ENCODE results near the gene GPC1.

The GPC1 gene

GRCh38 chr2:240427729-240428128 lies 7.7 kb upstream of the GPC1 start:
- no peak overlapping the region for H3K4me3 ChIP-seq (ENCODE audit: low read depth, low read length)
- no peaks in the 10 kb centered on the region for H3K27me3 ChIP-seq (ENCODE audit: control insufficient read depth, insufficient read depth, low read length)
- no peaks in the 10 kb centered on the region for H3K4me1 ChIP-seq (ENCODE audit: control insufficient read depth, insufficient read depth, low read length)
- H3K9ac ChIP-seq (ENCODE audit: low read depth, low read length), result no peak overlapping the region
- 0 out of 2 replicates have a peak, but pooled peaks cover 2% of the 10 kb centered on the region for H3K9me3 ChIP-seq (ENCODE audit: control insufficient read depth, insufficient read depth, low read length)
- H3K27ac ChIP-seq (ENCODE audit: low read depth, low read length), result no peak overlapping the region
- no peaks in the 10 kb centered on the region for H3K36me3 ChIP-seq (ENCODE audit: control insufficient read depth, insufficient read depth, low read length)

DNA sequence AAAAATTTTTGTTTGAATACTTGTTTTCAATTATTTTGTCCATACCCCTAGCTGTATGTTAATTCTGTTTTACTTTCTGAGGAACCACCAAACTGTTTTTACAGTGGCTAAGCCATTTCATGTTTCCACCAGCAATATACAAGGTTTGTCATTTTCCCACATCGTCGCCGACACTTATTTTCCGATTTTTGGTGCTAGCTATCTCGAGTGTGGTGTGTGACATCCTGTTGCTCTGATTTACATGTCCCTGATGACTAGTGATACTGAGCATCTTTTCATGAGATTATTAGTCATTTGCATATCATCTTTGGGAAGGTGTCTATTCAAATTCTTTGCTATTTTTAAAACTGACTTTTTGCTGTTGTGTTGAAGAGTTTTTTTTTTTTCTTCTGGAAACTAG lies 7.2 kb upstream of the GPC1 start:
- Histone ChIP-seq H3K36me3 (ENCODE audit: control insufficient read depth, insufficient read depth, low read length) (no peaks in the 10 kb centered on the region), H3K4me3 (ENCODE audit: low read depth, low read length) (no peak overlapping the region), H3K4me1 (ENCODE audit: control insufficient read depth, insufficient read depth, low read length) (no peaks in the 10 kb centered on the region), H3K27ac (ENCODE audit: low read depth, low read length) (no peak overlapping the region), H3K9ac (ENCODE audit: low read depth, low read length) (no peak overlapping the region), H3K9me3 (ENCODE audit: control insufficient read depth, insufficient read depth, low read length) (0 out of 2 replicates have a peak, but pooled peaks cover 2% of the 10 kb centered on the region), H3K27me3 (ENCODE audit: control insufficient read depth, insufficient read depth, low read length) (no peaks in the 10 kb centered on the region)

DNA sequence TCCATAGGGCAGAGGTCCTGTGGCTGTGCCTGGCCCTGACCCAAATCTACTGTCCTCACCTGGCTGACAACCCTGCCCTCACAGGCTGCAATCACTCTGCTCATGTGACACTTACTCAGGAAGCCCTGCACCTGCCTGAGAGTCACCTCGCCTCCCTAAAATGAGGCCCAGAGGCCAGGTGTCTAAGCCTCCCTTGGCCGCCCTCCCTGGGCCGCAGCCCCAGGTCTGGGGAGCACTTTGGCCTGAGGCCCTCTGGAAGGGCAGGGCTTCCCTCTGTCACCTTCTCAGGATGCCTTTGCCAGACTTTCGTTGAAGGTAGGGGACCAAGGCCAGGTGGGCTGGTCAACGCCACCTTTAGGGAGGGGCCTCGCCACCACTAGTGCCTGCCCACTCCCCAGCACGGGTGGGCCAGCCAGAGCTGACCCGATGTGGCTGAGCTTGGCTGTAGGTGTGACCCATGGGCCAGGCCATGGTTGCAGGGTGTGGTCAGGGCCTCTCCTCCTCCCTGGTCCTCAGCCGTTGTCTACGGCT lies 6.1 kb upstream of the GPC1 start:
- Histone ChIP-seq H3K9ac (ENCODE audit: low read depth, low read length) (no peak overlapping the region), H3K27ac (ENCODE audit: low read depth, low read length) (no peak overlapping the region), H3K36me3 (ENCODE audit: control insufficient read depth, insufficient read depth, low read length) (no peaks in the 10 kb centered on the region), H3K4me1 (ENCODE audit: control insufficient read depth, insufficient read depth, low read length) (no peaks in the 10 kb centered on the region), H3K9me3 (ENCODE audit: control insufficient read depth, insufficient read depth, low read length) (0 out of 2 replicates have a peak, but pooled peaks cover 2% of the 10 kb centered on the region), H3K4me3 (ENCODE audit: low read depth, low read length) (no peak overlapping the region), H3K27me3 (ENCODE audit: control insufficient read depth, insufficient read depth, low read length) (peaks cover 10% of the 10 kb centered on the region; the same call in 1 of the 2 replicates)

DNA sequence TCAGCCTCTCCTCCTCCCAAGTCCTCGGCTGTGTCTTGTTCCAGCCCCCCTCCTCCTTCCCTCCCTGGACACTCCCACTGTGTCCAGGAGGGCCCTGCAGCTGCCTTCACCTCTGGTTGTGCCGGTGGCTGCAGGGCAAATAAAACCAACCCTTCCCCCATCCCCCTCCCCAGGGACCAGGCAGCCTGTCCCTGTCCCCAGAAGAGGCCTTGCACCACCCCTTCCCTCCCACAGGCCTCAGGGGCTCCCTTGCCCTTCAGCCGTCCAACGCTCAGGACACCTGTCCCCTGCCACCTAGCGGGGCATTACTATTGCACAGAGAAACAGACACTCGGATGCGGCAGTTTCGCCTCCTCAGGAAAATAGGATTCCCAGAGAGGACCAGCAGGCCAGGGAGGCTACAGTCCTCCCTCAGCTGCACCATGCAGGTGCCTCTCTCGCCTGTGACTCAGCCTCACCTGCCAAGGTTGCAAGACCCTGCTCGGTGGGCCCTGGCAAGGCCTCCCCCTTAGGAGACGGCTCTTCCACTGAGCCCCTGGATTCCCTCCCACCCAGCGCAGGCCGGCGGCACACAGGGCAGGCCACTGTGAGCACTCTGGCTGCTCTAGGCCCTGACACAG lies 5.5 kb upstream of the GPC1 start:
- 0 out of 2 replicates have a peak, but pooled peaks cover 2% of the 10 kb centered on the region for H3K9me3 ChIP-seq (ENCODE audit: control insufficient read depth, insufficient read depth, low read length)
- no peaks in the 10 kb centered on the region for H3K4me1 ChIP-seq (ENCODE audit: control insufficient read depth, insufficient read depth, low read length)
- H3K36me3 ChIP-seq (ENCODE audit: control insufficient read depth, insufficient read depth, low read length), result no peaks in the 10 kb centered on the region
- H3K27me3 ChIP-seq (ENCODE audit: control insufficient read depth, insufficient read depth, low read length), result peaks cover 10% of the 10 kb centered on the region; the same call in 1 of the 2 replicates
- no peak overlapping the region for H3K9ac ChIP-seq (ENCODE audit: low read depth, low read length)
- no peak overlapping the region for H3K27ac ChIP-seq (ENCODE audit: low read depth, low read length)
- H3K4me3 ChIP-seq (ENCODE audit: low read depth, low read length), result no peak overlapping the region

DNA sequence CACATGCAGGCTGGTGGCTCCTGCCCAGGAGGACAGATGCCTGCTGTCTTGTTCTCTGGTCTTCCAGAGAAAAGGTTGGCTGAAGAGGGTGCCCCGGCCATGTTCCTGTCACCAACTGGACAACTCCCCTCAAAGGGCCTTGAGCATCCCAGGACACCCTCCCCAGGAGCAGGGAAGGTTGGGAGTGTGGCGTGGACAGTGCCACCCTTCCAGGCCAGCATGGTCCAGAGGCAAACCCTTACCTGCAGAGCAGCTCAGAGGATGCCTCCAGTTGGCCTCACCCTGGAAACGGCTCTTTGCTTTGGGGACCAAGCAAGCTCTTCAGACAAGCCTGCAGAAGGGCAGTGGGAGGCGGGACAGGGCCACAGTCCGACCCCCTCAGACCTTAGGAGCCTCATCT lies 4.9 kb upstream of the GPC1 start:
- Histone ChIP-seq H3K9ac (ENCODE audit: low read depth, low read length) (no peak overlapping the region), H3K36me3 (ENCODE audit: control insufficient read depth, insufficient read depth, low read length) (no peaks in the 10 kb centered on the region), H3K4me1 (ENCODE audit: control insufficient read depth, insufficient read depth, low read length) (no peaks in the 10 kb centered on the region), H3K4me3 (ENCODE audit: low read depth, low read length) (no peak overlapping the region), H3K27me3 (ENCODE audit: control insufficient read depth, insufficient read depth, low read length) (peaks cover 10% of the 10 kb centered on the region; the same call in 1 of the 2 replicates), H3K27ac (ENCODE audit: low read depth, low read length) (no peak overlapping the region), H3K9me3 (ENCODE audit: control insufficient read depth, insufficient read depth, low read length) (0 out of 2 replicates have a peak, but pooled peaks cover 2% of the 10 kb centered on the region)

- Histone ChIP-seq H3K9ac (ENCODE audit: low read depth, low read length) (no peak overlapping the region), H3K27ac (ENCODE audit: low read depth, low read length) (no peak overlapping the region), H3K4me1 (ENCODE audit: control insufficient read depth, insufficient read depth, low read length) (no peaks in the 10 kb centered on the region), H3K9me3 (ENCODE audit: control insufficient read depth, insufficient read depth, low read length) (no peaks in the 10 kb centered on the region), H3K36me3 (ENCODE audit: control insufficient read depth, insufficient read depth, low read length) (no peaks in the 10 kb centered on the region), H3K27me3 (ENCODE audit: control insufficient read depth, insufficient read depth, low read length) (peaks cover 12% of the 10 kb centered on the region), H3K4me3 (ENCODE audit: low read depth, low read length) (no peak overlapping the region)
Observed at GRCh38 chr2:240431271-240431660, 4.2 kb upstream of the GPC1 start.

DNA sequence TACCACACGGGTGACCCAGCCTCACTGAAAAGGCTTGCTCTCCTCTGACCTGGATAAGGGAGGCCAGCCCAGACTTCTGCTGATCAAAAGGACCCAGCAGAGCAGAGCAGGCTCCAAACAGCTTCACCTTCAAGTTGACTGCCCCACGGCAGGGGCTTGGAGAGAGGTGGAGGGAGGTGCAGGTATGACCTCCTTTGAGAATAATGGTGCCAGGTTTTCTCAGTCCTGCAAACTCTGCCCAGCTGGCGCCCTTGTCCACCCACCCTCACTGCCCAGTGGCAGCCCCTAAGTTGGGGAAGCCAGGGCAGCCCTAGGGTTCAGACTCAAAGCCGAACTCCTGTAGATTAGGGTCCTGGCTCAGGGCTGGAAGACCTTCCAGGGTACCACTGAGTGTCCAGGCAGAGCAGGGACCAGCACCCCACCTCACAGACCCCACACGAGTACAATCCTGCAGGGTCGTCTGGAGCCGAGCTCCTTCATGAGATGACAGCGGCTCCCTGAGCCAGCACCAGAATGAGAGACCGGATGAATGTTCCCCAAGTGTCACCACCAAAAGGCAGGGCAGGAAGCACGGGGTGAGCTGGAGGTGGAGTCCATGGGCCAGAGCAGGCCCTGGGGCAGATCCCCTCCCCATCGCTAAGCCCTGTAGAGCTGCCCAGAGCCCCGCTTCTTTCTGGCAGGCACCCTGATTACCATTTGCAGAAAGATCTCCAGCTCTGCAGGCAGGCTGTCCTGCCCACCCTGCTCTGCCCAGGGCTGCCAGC lies 3.6 kb upstream of the GPC1 start:
- no peaks in the 10 kb centered on the region for H3K4me1 ChIP-seq (ENCODE audit: control insufficient read depth, insufficient read depth, low read length)

DNA sequence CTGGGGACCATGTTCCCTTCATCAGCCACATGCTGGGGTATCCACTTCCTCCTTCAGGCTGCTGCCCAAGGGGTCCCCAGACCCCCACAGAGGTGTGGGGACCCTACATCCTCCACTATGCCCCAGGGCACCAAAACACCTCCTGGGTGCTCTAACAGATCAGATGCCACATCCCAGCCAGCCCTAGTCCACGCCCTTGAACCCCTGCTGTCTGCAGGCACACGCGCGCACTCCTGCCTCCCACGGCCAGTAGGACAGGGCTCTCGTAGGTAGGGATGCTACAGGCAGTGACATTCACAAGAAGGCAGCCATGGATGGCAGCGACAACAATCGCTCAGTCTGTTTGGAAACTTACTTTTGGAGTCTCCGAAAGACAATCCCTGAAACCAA lies 3.0 kb upstream of the GPC1 start:
- no peaks in the 10 kb centered on the region for H3K9me3 ChIP-seq (ENCODE audit: control insufficient read depth, insufficient read depth, low read length)
- H3K27me3 ChIP-seq (ENCODE audit: control insufficient read depth, insufficient read depth, low read length), result peaks cover 23% of the 10 kb centered on the region
- no peaks in the 10 kb centered on the region for H3K4me1 ChIP-seq (ENCODE audit: control insufficient read depth, insufficient read depth, low read length)
- H3K4me3 ChIP-seq (ENCODE audit: low read depth, low read length), result no peak overlapping the region
- H3K36me3 ChIP-seq (ENCODE audit: control insufficient read depth, insufficient read depth, low read length), result no peaks in the 10 kb centered on the region
- H3K9ac ChIP-seq (ENCODE audit: low read depth, low read length), result no peak overlapping the region
- H3K27ac ChIP-seq (ENCODE audit: low read depth, low read length), result no peak overlapping the region

More for the DNA sequence above, 3.6 kb upstream of the GPC1 start:
- Histone ChIP-seq H3K27ac (ENCODE audit: low read depth, low read length) (no peak overlapping the region), H3K9me3 (ENCODE audit: control insufficient read depth, insufficient read depth, low read length) (no peaks in the 10 kb centered on the region), H3K9ac (ENCODE audit: low read depth, low read length) (no peak overlapping the region), H3K36me3 (ENCODE audit: control insufficient read depth, insufficient read depth, low read length) (no peaks in the 10 kb centered on the region), H3K27me3 (ENCODE audit: control insufficient read depth, insufficient read depth, low read length) (peaks cover 18% of the 10 kb centered on the region), H3K4me3 (ENCODE audit: low read depth, low read length) (no peak overlapping the region)

DNA sequence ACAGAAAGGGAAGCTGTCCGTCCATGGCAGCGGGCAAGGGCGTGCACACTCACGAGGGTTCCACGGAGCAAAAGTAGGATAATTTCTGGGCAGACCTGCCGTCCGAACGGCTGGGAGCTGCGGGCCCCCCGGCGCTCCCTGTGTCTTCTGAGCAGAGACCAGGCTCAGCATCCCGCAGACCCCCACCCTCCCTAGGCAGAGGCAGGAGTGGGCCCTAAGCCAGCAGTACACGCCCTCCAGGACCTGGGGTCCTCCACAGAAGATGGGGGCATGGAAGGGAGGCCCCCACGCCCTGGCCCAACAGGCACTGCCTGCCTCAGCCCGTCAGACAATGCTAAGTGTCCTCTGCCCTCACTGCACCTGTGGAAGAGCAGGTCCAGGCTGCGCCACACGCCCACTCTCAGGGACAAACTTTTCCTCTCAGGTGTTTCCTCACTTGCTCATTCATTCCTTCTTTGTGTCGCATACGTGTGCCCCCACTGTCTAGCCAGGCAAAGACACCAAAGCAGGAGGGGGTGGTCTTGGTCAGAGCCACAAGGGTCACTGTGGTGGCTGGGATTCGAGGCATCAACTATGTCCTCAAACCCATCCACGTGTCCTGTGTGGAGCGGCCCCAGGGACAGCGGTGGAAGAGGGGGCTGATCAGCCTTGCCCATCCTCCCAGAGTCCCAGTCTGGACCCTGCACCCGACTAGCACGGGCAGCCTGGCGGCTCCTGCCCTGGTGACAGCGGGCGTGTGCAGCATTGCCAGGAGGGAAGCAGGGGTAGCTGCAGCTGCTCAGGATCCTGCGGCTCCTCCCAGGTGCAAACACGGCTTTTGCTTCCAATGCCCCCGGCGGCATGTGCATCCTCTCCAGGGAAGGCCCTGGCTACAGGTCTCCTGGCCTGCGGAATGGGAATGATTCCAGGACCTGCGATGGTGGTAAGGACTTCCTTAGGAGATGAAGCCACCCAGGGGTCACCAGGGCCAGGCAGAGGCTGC lies 2.4 kb upstream of the GPC1 start:
- no peak overlapping the region for H3K4me3 ChIP-seq (ENCODE audit: low read depth, low read length)
- H3K36me3 ChIP-seq (ENCODE audit: control insufficient read depth, insufficient read depth, low read length), result no peaks in the 10 kb centered on the region
- H3K9ac ChIP-seq (ENCODE audit: low read depth, low read length), result no peak overlapping the region

DNA sequence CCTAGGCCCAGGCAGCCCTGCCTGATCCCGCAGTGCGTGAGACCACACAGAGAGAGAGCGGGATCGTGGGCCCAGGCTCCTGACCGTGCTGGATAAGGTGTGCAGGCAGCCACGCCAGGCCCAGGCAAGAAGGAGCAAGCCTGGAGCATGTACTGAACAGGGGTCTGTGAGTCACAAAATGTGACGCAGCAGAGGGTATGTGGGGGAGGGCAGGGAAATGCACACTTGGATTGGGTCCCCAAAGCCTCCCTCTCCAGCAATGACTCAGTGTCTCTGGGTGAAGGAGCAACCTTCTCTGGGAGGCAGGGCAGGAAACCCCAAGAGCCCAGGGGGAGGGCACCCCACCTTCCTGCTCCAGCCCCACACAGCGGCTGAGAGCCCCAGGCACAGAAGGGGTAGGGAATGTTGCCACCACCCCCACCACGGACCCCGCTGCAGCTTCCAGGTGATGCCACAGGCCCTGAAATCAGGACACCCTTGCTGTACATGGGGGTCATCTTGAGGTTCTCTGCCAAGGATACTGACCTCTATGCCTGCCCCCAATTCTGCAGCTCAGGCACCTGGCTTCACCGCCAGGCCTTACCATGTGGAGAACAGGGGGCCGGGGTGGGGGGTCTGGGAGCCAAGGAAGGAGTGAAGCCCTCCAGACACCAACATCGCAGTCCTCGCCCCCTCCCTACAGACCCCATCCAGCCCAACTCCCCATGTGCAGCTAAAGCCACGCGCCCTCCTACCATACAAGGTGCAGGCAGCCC lies 1.3 kb upstream of the GPC1 start:
- no peak overlapping the region for H3K9ac ChIP-seq (ENCODE audit: low read depth, low read length)
- no peaks in the 10 kb centered on the region for H3K9me3 ChIP-seq (ENCODE audit: control insufficient read depth, insufficient read depth, low read length)
- peaks cover 31% of the 10 kb centered on the region for H3K27me3 ChIP-seq (ENCODE audit: control insufficient read depth, insufficient read depth, low read length)
- peaks cover 5% of the 10 kb centered on the region; the same call in 1 of the 2 replicates for H3K4me1 ChIP-seq (ENCODE audit: control insufficient read depth, insufficient read depth, low read length)
- no peak overlapping the region for H3K27ac ChIP-seq (ENCODE audit: low read depth, low read length)
- peak overlapping the region; percentile 72 for H3K4me3 ChIP-seq (ENCODE audit: low read depth, low read length)
- H3K36me3 ChIP-seq (ENCODE audit: control insufficient read depth, insufficient read depth, low read length), result no peaks in the 10 kb centered on the region

More for the DNA sequence above, 2.4 kb upstream of the GPC1 start:
- peaks cover 30% of the 10 kb centered on the region for H3K27me3 ChIP-seq (ENCODE audit: control insufficient read depth, insufficient read depth, low read length)
- peaks cover 4% of the 10 kb centered on the region; the same call in 1 of the 2 replicates for H3K4me1 ChIP-seq (ENCODE audit: control insufficient read depth, insufficient read depth, low read length)
- no peaks in the 10 kb centered on the region for H3K9me3 ChIP-seq (ENCODE audit: control insufficient read depth, insufficient read depth, low read length)
- H3K27ac ChIP-seq (ENCODE audit: low read depth, low read length), result no peak overlapping the region

Measured in HUES48 (cell line).